ENCODE data around the gene MYO7B.

MYO7B gene

DNA sequence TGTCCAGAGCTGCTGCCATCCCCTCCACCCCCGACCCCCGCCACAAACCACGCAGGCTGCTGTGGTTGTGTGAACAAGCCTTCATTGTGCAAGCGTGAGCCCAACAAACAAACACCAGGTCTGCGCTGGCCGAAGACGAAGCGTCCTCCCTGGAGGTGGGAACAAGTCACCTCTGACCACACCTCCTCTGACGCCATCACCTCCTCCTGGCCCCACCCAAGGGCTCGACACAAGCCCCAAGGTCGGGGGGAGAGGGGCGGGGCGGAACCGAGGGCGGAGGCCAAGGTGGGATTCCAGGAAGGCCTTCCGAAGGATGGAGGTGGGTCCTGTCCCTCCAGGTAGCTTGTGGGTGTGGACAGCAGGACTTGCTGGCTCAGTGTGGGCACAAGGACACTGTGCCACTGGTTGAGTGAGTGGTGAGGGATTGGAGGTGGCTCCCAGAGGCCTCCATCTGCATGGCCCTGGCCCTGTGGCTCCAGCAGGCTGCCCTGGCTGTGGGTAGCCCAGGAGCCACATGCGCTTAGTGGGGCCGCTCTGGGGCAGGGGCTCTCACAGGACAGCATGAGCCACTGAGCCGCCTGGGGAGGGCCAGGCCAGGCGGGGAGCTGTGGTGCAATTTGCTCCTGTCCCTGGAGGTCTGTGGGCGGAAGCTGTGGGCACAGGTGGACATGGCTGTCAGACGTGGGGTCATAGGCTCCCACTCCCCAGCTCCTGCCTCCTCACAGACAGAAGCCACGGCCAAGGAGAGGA, 103.1 kb downstream of the MYO7B start:
- DNase-seq (ENCODE audit: low read depth) = no peak

DNA sequence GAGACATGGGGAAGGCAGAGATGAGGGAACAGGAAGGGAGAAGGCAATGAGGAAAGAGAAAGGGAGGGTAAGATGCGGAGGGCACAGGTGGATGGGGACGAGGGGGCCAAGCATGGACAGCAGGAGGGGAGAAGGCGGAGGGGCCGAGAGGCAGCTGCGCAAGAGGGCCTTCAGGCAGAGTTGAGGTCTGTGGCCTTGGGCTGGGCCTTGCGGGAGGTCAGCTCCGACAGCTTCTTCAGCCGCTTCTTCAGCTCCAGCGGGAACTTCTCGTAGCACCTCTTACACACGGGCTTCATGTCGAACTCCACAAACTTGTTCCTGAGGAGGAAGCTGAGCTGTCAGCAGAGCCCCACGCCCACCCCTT, 103.6 kb downstream of the MYO7B start:
- DNase-seq (ENCODE audit: low read depth) = no peak

DNA sequence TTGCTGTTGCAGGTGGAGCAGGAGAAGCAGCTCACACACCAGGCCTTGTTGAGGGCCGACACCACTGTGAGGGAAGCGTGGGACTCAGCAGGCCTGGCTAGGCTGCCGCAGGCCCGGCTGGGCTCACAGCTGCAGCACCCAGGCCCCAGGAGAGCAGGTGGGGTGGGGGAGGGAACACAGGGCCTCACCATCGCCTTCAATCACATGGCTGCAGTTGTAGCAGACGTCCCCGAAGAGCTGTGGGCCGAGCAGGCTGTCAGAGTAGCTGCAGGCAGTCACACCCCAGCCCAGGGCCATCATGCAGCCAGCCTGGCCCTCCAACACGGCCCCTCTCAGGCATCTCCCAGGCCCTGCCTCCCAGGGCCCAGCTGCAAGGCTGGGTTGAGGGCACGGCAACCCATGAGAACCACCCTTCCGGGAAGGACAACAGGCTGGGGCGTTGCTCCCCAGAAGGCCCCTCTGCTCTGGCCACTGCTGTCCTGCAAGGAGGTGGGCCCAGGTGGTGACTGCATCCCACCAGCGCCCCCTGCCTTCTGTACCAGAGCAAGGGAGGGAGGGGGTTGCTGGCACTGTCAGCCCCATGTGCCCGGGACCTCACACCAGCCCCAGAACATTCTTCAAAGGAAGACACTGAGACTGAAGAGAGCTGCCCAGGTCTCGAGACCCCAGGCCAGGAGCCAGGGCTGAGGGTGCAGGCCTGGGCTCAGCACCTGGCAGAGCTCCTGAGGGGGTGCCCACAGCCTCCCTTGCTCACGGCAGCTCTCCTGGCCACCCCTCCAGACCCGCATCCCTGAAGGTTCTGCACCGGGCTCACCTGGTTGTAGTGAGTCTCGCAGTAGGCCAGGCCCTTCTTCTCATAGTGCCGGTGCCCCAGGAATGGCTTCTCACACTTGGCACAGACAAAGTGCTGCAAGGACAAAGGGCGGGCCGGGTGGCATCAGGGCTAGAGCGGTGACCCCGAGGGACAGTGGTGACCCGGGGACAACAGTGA, 104.9 kb downstream of the MYO7B start:
- DNase-seq (ENCODE audit: low read depth) = no peak

DNA sequence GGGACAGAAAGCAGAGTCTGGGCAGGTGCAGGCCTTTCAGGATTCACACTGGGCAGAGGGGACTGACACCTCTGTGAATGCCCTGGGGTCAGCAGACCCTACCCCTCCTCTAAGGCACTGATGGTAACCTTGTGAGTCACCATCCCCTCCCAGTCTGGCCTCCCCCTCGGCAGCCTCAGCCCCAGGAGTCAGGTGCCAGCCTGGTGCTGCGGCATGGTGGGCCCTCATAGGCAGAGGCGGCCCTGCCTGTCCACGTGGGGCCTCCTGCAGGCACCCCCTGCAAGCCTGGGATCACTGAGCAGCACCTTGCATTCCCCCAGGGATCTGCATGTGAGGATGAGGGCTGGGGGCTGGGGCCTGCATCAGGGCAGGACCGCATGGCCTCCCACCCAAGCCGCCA, 105.7 kb downstream of the MYO7B start:
- DNase-seq (ENCODE audit: low read depth) = no peak

DNA sequence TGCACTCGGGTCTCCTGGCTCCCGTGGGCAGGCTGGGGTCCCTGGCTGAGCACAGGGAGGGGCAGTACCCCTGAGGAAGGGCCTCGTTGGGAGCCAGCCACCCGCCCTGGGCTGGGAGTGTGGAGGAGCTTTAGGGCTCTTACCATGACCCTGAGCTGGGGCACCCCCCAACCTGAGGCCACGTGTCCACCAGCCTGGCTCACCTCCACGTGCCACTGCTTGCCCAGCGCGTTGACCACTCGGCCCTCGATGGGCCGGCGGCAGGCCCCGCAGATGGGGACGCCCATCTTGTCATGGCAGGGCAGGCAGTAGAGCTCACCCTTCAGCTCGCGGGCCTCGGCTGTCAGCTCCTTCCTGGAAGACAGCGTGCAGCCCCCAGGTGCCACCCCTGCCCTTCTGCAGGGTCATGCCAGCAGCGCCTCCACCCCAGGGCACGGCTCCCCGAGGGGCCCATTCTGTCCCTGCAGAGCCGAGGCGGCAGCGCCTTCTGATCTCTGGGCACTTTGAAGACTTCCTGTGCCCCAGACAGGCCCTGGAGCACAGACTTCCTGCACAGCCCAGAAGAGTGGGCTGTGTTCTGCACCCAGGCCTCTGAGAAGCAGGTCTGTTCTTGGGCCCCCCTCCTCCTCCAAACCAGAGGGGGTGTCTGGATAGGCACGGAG, 106.5 kb downstream of the MYO7B start:
- DNase-seq (ENCODE audit: low read depth) = peak; percentile 26

DNA sequence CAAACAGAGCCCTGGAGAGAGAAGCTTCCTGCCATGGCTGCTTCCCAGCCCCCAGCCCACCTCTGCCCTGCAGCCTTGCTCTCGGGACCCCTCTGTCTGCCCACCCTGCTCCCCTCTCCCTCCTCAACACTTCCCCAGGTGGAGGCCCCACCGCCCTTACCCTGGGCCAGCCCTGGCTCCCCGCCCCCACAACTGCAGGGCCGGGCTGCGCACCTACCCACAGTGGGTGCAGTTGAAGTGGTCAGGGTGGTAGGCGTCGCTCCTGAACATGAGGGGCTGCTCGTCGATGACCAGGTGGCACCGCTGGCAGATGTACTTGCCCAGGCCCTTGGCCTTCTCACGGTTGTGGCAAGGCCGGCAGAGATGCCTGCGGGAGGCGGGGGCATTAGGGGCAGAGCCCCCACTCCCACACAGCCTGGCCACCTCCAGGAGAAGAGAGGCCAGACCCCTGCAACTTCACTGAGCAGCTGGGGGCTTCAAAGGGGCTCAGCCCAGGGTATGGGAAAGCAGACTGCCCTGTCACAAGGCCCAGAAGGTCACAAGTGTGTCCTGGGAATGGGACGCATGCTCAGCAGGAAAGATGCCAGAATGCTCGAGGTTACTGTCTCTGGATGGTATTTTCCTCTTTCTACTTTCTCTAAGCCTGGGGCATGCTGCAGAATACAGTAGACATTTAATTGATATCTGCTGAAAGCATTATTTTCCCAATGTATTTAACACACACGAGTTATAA, 107.4 kb downstream of the MYO7B start:
- no peak for DNase-seq (ENCODE audit: low read depth)

DNA sequence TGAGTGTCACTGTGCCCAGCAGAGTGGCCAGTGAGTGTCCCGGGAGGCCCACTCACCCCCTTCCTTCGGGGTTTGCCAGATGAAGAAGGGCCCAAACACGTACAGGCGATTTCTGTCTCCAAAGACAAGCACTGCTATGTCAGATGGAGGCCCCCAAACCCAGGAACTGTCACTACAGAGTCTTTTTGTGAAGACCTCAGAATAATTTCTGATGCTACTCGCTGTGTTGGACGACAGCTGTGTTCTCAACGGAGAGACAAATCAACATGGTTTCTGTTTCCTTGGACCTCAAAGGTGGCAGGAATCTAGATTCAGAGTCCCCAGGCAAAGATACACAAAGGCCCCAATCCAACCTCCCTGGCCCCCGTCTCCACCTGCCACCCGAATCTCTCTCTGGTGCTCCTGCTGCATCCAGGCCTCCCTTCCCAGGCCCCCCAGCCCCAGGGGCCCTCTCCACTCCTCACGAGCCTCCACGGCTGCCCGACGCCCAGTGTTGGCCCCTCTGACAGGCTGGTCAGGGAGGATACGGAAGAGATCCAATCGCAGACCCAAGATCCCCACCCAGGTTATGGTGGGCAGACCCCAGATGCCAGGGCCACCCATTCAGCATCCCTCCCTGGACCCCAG, 108.1 kb downstream of the MYO7B start:
- DNase-seq (ENCODE audit: low read depth) = no peak

DNA sequence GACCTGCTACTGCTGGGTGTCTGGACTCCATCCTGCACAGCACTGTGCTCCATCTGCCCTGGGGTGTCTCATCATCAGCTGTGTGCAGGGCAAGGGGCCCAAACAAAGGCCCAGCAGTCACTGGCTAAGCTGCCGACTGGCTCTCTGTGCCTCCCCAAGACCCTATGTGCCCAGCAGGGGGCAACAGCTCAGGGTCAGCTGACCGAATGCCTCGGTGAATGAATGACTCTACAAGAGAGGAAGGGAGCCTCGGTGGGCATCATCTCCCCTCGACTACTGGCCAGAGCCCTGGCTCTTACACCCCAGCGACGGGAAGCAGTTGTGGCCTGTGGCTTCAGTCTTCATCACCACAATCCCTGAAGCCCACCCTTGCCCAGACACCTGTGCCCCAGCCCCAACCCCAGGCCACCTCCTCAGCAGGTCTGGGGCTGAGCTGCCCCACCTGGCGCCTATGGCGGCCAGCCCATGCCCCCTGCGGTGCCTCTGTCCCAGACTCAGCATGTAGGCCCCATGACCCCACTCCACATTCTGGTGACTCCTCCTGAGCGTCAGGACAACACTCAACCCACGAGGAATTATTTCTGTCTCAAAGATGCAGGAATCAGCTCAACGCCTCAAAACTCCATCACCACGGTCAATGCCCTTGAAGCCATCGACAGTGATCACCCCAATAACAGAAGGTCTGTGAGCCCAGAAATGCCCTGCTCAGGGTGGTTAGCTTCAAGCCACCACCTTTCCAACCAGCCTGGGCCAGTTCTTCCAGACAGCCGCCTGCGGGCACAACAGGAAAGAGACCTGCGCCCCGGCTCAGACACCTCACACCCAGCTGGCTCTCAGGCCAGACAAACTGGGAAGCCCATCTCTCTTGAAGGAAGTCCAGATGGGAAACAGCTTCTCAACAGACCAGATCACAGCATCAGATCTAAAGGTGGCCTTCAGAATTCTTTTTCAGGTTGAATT, 108.9 kb downstream of the MYO7B start:
- no peak for DNase-seq (ENCODE audit: low read depth)

DNA sequence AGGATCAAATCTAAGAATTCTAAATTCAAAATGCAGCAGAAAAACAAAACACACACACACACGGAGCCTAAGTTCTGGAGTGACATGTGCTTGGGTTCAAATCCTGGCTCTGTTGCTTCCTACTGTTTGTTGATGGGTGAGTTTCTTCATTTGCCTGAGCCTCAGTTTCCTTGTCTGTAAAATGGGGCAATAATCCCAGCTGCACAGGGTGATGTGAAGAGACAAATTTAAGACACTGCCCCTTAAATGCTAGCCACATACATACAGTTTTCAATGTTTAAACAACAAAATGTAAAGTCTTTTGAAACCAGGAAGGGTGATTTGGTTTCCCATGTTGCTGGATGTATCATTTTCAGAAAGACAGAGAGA, 109.5 kb downstream of the MYO7B start:
- DNase-seq (ENCODE audit: low read depth) = no peak

DNA sequence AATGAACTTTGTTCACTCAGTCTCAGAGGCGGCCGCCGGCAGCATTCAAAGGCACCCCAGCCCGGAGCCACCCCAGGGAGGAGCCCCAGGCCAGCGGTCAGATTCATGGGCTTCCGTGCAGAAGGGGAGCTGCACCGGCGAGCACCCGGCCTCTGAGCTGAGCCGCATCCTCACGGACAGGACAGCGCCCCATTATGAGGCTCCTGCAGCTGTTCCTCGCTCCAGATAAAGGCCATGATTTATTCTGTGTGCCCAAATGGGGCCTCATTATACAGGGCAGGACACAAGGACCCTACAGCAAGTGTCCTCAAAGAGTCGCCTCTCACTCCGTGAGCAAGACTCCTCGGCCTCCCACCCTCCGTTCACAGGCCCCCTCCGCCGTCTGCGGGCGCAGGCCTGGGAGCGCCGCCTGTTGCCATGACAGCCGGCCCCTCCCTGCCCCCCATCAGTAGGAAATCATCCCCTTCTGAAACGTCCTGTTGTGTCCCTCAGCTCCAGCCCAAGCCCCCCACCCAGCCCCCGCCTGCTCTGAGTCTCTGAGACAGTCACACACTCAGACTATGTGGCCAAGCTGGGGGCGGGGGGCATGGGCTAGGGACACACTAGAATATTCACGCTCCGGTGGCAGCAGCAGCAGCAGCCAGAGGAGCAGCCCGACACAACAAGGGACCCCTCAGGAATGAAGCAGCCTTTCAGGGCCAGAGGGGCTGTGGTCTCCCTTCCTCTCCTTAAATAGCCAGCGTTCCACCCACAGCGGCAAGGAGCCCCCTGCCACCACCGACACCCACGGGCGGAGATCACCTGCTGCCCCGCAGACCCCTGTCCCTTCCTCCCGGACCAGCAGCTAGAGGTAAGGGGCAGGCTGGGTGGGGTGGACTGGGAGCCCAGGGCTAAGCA, 110.2 kb downstream of the MYO7B start, which contains the start of gene GPR17:
GPR17 (plus strand) TSS at position 759 of the 897 bp plus-strand sequence. CDS start 4,583 bp downstream, outside the sequence.
- no peak for DNase-seq (ENCODE audit: low read depth)

DNA sequence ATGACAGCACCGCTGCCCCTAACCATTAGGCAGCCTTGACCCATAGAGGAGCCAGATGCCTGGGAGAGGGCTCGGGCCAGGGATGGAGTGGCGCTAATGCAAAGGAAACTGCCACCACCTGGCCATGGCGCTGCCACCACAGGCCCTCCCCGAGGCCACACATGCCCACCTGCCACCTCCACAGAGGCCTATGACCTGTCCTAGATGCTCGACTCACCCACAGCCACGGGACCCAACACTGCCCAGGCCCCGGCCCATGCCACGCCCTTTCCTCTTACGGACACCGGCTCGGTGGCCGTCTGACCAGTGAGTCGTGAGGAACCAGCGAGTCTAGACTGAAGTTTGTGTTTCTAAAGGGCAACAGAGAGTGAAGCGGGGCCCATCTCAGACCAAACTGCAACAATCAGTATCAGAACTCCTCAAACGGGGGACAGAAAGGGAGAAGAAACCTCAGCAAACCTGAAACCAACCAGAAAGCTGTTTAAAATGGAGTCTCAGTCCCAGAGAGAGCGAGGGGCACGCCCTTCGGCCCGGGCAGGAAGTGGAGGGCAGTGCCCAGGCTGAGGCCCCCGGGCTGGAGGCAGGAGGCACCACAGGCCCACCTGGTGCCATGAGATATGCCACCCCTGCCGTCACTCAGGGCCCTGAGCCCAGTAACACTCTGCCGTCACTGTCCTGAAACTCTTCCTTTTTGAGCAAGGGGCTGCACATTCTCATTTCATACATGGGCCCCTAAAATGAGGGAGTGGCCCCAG, 111.2 kb downstream of the MYO7B start:
- no peak for DNase-seq (ENCODE audit: low read depth)

DNA sequence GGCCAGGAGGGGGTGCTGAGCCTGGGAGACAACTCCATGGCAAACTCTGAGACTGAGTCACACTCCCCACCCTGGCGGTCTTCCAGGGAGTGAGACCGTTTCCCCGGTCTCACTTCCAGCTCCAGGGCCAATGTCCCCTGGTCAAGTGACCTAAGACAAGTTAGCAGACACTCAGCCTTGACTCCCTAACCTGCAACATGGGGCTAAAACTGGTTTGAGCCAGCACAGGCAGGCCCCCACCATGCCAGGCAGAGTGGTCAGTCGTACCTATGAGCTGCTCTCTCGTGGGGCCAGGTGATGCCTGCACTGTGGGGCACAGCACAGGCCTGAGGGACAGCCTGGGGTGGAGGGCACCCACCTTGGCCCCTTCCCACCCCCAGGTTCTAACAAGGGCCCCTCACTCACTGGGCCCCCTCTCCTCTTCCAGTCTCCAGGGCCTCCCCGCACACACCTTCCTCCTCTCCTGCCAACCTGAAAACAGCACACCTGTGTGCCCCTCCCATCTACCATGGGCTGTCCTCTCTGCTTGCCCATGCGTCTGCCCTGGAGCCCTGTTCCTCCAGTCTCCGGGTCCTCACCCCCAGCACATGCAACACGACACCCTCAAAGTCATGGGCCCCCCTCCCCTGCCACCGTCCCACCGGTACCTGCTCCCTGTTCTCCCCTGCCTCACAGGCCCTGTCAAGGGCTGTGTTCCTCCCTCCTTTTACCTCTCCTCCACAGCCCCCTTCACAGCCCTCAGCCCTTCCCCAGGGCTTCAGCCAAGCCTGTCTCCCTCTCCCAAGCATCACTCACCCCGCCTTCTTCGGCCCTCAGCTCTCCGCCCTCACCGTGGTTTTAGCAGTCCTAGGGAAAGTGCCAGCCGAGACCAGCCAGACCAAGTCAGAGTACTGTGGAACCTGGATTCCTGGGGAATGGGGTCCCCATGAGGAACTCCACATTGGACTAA, 112.0 kb downstream of the MYO7B start:
- no peak for DNase-seq (ENCODE audit: low read depth)

DNA sequence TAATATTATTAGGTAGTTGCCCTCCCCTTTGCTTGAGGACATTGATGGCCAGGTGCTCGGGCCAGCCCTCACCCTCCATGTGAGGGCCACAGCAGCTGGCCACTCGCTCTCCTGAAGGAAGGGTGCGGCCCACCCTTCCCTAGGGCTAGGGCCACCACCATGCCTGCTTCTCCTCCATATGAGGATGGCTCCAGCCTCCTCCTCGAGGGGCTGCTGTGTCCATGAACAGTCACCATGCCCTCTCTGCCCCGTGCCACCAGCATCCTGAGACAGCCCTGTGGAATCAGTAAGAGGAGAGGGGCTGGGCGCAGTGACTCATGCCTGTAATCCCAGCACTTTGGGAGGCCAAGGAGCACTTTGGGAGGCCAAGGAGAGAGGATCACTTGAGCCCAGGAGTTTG, 112.8 kb downstream of the MYO7B start:
- no peak for DNase-seq (ENCODE audit: low read depth)

DNA sequence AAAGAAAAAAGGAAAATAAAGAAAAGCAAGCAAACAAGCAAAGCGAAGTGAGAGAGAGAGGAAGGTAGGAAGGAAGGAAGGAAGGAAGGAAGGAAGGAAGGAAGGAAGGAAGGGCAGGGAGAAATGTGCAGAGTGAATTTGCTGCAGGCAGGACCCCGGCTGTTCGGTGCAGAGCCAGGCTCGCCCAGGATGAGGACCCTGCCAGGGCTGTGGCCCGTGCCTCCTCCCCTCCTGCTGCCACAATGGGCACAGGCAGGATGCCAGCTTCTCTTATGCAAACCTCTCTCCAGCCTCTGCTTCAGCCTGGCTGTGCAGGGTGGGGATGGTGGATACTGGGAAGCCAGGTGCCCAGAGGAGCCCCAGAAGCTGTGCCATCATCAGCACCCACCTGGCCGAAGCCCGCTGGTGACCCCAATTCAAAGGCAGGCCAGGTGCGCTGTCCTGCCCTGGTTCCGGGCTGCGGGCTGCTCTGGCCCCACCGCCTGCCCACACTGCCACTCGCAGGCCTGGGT, 113.7 kb downstream of the MYO7B start:
- no peak for DNase-seq (ENCODE audit: low read depth)

DNA sequence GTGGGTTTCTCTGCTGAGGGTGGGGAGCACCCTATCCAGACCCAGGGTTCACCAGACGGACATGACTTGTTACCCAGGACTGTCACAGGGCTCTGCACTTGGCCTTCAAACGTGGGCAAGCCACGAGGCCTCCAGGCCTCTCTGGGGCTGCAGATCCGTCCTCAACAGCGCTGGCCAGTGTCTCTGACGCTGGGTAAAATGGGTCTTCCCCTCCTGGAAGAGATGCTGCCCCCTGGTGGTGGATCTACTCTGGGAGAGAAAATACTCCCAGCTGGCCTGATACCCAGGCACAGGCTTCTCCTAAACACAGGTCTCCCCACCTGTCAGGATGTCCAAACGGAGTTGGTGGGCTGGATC, 114.2 kb downstream of the MYO7B start:
- DNase-seq (ENCODE audit: low read depth) = peak; percentile 67

DNA sequence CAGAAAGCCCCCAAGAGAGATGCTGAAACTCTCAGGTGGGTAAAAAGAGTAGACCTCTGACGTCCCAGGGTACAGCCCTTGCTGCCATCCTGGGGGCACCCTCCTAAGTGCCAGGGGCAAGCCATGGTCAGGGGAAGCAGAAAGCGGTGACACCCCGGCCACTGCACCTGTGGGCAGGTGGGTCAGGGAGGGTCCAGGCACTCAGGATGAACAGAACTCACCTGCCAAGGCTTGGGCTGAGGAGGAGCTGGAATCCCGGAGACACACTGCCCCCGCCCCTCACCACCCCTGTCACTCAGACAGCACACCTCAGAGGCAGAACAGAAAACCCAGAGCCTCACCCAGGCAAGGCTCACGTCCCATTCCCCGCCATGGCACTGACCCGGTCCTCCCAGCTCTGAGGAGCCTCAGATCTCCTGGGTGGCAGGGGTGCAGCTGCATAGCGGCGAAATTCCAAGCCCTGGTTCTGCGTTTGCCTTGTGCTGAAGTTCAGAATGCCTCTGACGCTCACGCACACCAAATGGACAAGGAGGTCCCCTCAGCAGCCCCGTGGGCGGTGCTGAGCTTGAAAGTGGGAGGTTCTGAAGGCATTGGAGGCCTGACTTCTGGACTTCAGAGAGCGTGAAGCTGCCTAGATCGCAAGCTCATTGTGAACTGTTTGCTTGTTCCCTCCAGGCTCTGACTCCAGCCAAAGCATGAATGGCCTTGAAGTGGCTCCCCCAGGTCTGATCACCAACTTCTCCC, 114.7 kb downstream of the MYO7B start:
- DNase-seq (ENCODE audit: low read depth) = no peak
